AG09309 (cell line): ENCODE data around the gene EIF4E2.

Experiments used
- DNase-seq: peaks from one replicate; pipeline ENCODE4 v3.0.0-alpha.2; 2010; ENCODE audit warnings: low read depth
- H3K4me3 ChIP-seq: 2 replicates; pipeline ENCODE4 v1.5.1; 2011; ENCODE audit warnings: mild to moderate bottlenecking, low read depth, low read length, moderate library complexity; ENCODE audit not compliant: control insufficient read depth
- CTCF ChIP-seq: IDR thresholded peaks from 2 replicates; pipeline ENCODE4 v1.5.1; 2011; ENCODE audit warnings: mild to moderate bottlenecking, low read depth, low read length, inconsistent platforms; ENCODE audit not compliant: insufficient read depth, control insufficient read depth; ENCODE audit errors: missing control alignments

Gene EIF4E2

GRCh38 chr2:232537499-232537898, 13.0 kb upstream of the EIF4E2 start:
- no peak for DNase-seq
- TF ChIP-seq CTCF, result no peak
- H3K4me3 ChIP-seq, result no peak overlapping the region

- no peak for TF ChIP-seq CTCF
- no peak overlapping the region for H3K4me3 ChIP-seq
- DNase-seq, result no peak
Observed at GRCh38 chr2:232538671-232539070, 11.8 kb upstream of the EIF4E2 start.

DNA sequence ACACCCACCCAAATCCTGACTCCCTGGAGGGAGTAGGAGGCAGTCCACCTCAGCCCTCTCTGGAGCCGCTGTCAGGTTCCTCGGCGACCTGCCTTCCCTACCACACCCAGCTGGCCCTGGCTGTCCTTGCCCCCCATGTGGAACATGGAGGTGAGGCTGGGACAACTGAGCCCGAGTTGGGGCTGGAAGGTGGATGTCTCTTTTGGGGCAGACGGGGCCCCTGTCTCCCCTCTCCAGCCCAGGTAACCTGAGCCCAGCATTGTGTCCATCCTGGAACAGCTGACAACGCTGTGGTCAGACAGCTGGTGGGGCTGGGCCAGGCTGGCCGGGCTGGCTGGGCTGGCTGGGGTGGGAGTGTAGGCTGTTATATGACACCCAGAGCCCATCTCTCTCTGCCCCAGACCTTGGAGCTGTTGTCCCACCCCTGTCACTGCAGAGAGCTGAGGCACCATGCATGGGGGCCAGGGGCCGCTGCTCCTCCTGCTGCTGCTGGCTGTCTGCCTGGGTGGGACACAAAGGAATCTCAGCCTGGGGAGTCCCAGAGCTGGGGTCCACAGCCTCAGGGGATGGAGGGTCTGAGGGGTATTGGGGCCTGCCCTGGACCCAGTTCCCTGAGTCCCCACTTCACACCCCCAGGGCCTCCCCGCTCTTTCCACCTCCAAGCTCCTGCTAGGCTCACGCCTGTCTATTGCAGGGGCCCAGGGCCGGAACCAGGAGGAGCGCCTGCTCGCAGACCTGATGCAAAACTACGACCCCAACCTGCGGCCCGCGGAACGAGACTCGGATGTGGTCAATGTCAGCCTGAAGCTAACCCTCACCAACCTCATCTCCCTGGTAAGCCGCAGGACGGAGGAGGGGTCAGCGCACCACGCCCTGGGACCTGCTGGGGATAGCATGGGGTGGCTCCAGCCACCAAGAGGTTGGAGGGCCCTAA, 10.9 kb upstream of the EIF4E2 start, which contains the start of gene CHRNG:
TSS of gene CHRNG (plus strand) at position 395 of the 934 bp plus-strand sequence. CDS start at position 451, 56 bp downstream.
- no peak for DNase-seq
- no peak for TF ChIP-seq CTCF
- no peak within 1 kb of the TSS for H3K4me3 ChIP-seq

- no peak overlapping the region for H3K4me3 ChIP-seq
- no peak for TF ChIP-seq CTCF
- no peak for DNase-seq
Observed at GRCh38 chr2:232540441-232541041, 9.9 kb upstream of the EIF4E2 start.

GRCh38 chr2:232541195-232541960, 9.1 kb upstream of the EIF4E2 start:
- DNase-seq, result no peak

More at GRCh38 chr2:232541195-232541960, 9.1 kb upstream of the EIF4E2 start:
- TF ChIP-seq CTCF, result no peak
- no peak overlapping the region for H3K4me3 ChIP-seq
